Smooth muscle cell of the brain vasculature (primary cell): ENCODE measurements around the gene ANK2.

ENCODE experiments used
- DNase-seq: peaks from one replicate; pipeline ENCODE4 v3.0.0-alpha.2; 2012; ENCODE audit warnings: low read depth, low spot score

The ANK2 gene

GRCh38 chr4:113335746-113336145, 286.3 kb downstream of the ANK2 start:
- no peak for DNase-seq

GRCh38 chr4:113336556-113336955, 287.1 kb downstream of the ANK2 start:
- no peak for DNase-seq

GRCh38 chr4:113339430-113339813, 290.0 kb downstream of the ANK2 start:
- DNase-seq: no peak

- DNase-seq: no peak
Observed at GRCh38 chr4:113344100-113344499, 294.6 kb downstream of the ANK2 start.

- no peak for DNase-seq
Observed at GRCh38 chr4:113347245-113347644, 297.8 kb downstream of the ANK2 start.

GRCh38 chr4:113349430-113349829, 300.0 kb downstream of the ANK2 start:
- DNase-seq: no peak

GRCh38 chr4:113350576-113350975, 301.1 kb downstream of the ANK2 start:
- DNase-seq: no peak

- DNase-seq: peak; percentile 31
Observed at GRCh38 chr4:113355550-113356371, 306.3 kb downstream of the ANK2 start.

GRCh38 chr4:113356453-113356852, 307.0 kb downstream of the ANK2 start:
- DNase-seq: no peak

- DNase-seq: no peak
Observed at GRCh38 chr4:113358784-113359183, 309.3 kb downstream of the ANK2 start.

GRCh38 chr4:113365377-113365776, 315.9 kb downstream of the ANK2 start:
- DNase-seq: no peak

GRCh38 chr4:113368056-113368455, 318.6 kb downstream of the ANK2 start:
- DNase-seq: no peak

GRCh38 chr4:113371111-113371510, 321.7 kb downstream of the ANK2 start:
- no peak for DNase-seq

- no peak for DNase-seq
Observed at GRCh38 chr4:113375964-113376666, 326.7 kb downstream of the ANK2 start.

- DNase-seq: no peak
Observed at GRCh38 chr4:113378836-113379235, 329.4 kb downstream of the ANK2 start.

- no peak for DNase-seq
Observed at GRCh38 chr4:113382704-113383103, 333.3 kb downstream of the ANK2 start.

GRCh38 chr4:113383111-113383785, 333.8 kb downstream of the ANK2 start:
- DNase-seq: no peak

GRCh38 chr4:113384600-113384999, 335.1 kb downstream of the ANK2 start:
- DNase-seq: no peak

- DNase-seq: no peak
Observed at GRCh38 chr4:113385281-113385899, 335.9 kb downstream of the ANK2 start.

GRCh38 chr4:113389160-113389559, 339.7 kb downstream of the ANK2 start:
- DNase-seq: no peak

- no peak for DNase-seq
Observed at GRCh38 chr4:113390850-113391249, 341.4 kb downstream of the ANK2 start.

- no peak for DNase-seq
Observed at GRCh38 chr4:113394108-113394729, 344.8 kb downstream of the ANK2 start.
